Neuronal stem cell (in vitro differentiated cells): Measurements from ENCODE around the gene SRRM4.
A peak's percentile ranks its signal among the peaks of the same experiment; 100 is the strongest.

ENCODE experiments used
- DNase-seq: peaks from one replicate; pipeline ENCODE4 v3.0.0-alpha.2; 2013; ENCODE audit warnings: low spot score
- H2AFZ ChIP-seq: one replicate; pipeline ENCODE4 v1.6.1; 2013; ENCODE audit warnings: mild to moderate bottlenecking, low read length, inconsistent platforms
- H2AK5ac ChIP-seq: 2 replicates; pipeline ENCODE4 v1.6.1; 2013; ENCODE audit warnings: low read depth, mild to moderate bottlenecking, inconsistent platforms, low read length, moderate library complexity, mixed read lengths
- H2BK120ac ChIP-seq: 2 replicates; pipeline ENCODE4 v1.6.1; 2013; ENCODE audit warnings: low read depth, mild to moderate bottlenecking, inconsistent platforms, low read length, moderate library complexity, mixed read lengths
- H2BK12ac ChIP-seq: one replicate; pipeline ENCODE4 v1.6.1; 2013; ENCODE audit warnings: low read length, inconsistent platforms
- H2BK15ac ChIP-seq: 2 replicates; pipeline ENCODE4 v1.6.1; 2013; ENCODE audit warnings: mild to moderate bottlenecking, low read length, inconsistent platforms, mixed read lengths
- H2BK5ac ChIP-seq: one replicate; pipeline ENCODE4 v1.6.1; 2013; ENCODE audit warnings: inconsistent platforms, mild to moderate bottlenecking, low read length, moderate library complexity
- H3K14ac ChIP-seq: one replicate; pipeline ENCODE4 v1.6.1; 2013; ENCODE audit warnings: low read length, inconsistent platforms
- H3K18ac ChIP-seq: 2 replicates; pipeline ENCODE4 v1.6.1; 2013; ENCODE audit warnings: low read length, inconsistent platforms
- H3K23ac ChIP-seq: 2 replicates; pipeline ENCODE4 v1.6.1; 2013; ENCODE audit warnings: low read depth, mild to moderate bottlenecking, mixed read lengths, low read length, inconsistent platforms; ENCODE audit not compliant: poor library complexity
- H3K27ac ChIP-seq: replicated peaks from 3 replicates; pipeline ENCODE4 v1.5.1; 2013; ENCODE audit warnings: low read length, inconsistent platforms
- H3K27me3 ChIP-seq, 3 experiments: 2 replicates each; pipeline ENCODE4 v1.6.1; 2013; ENCODE audit warnings: low read length in 3 of 3, mild to moderate bottlenecking in 2 of 3, inconsistent platforms in 1 of 3, low read depth in 1 of 3, mixed read lengths in 1 of 3, moderate library complexity in 1 of 3; ENCODE audit not compliant: control insufficient read depth in 3 of 3, insufficient read depth in 3 of 3
- H3K36me3 ChIP-seq, 2 donors: replicated peaks in 1 of 2; 2 replicates each; pipeline ENCODE4 v1.6.1; 2013; ENCODE audit warnings: low read length in 2 of 2; ENCODE audit not compliant: control insufficient read depth in 2 of 2, insufficient read depth in 2 of 2
- H3K4ac ChIP-seq: 2 replicates; pipeline ENCODE4 v1.6.1; 2013; ENCODE audit warnings: inconsistent platforms, mild to moderate bottlenecking, low read length, moderate library complexity
- H3K4me1 ChIP-seq, 2 donors: 1 replicate in 1 of 2; 2 replicates in 1 of 2; pipeline ENCODE4 v1.6.1; 2013; ENCODE audit warnings: low read length in 2 of 2, low read depth in 1 of 2; ENCODE audit not compliant: control insufficient read depth in 2 of 2, insufficient read depth in 1 of 2
- H3K4me2 ChIP-seq: one replicate; pipeline ENCODE4 v1.6.1; 2013; ENCODE audit warnings: mild to moderate bottlenecking, low read length, inconsistent platforms; ENCODE audit not compliant: insufficient read depth, poor library complexity, severe bottlenecking
- H3K4me3 ChIP-seq, 2 donors: 2 replicates each; pipeline ENCODE4 v1.5.1; 2013; ENCODE audit warnings: low read length in 2 of 2, mild to moderate bottlenecking in 2 of 2, inconsistent platforms in 1 of 2, moderate library complexity in 1 of 2
- H3K79me1 ChIP-seq: one replicate; pipeline ENCODE4 v1.6.1; 2013; ENCODE audit warnings: low read depth, mild to moderate bottlenecking, inconsistent platforms, low read length, moderate library complexity
- H3K9ac ChIP-seq: one replicate; pipeline ENCODE4 v1.6.1; 2013; ENCODE audit warnings: mild to moderate bottlenecking, low read depth, low read length, inconsistent platforms; ENCODE audit not compliant: poor library complexity
- H3K9me3 ChIP-seq, 2 donors: replicated peaks in 1 of 2; 2 replicates each; pipeline versions ENCODE3 to v1.6.1; 2013; ENCODE audit warnings: low read length in 2 of 2, mild to moderate bottlenecking in 2 of 2, inconsistent platforms in 1 of 2, low read depth in 1 of 2, mixed read lengths in 1 of 2, moderate library complexity in 1 of 2; ENCODE audit not compliant: control insufficient read depth in 2 of 2, insufficient read depth in 1 of 2
- H4K8ac ChIP-seq: one replicate; pipeline ENCODE4 v1.6.1; 2013; ENCODE audit warnings: low read depth, mild to moderate bottlenecking, inconsistent platforms, low read length, moderate library complexity
- H4K91ac ChIP-seq: one replicate; pipeline ENCODE4 v1.6.1; 2013; ENCODE audit warnings: low read length, low read depth, mild to moderate bottlenecking, inconsistent platforms; ENCODE audit not compliant: poor library complexity
- WGBS, 2 donors: extraction: QIAGEN DNeasy Blood & Tissue Kit; methylation state at CpG; one replicate each; pipeline ENCODE4 v1.1.7; 2013; ENCODE audit warnings: missing lambda C conversion rate in 2 of 2, mixed read lengths in 1 of 2; ENCODE audit not compliant: insufficient read length in 2 of 2, insufficient replicate concordance in 1 of 2; ENCODE audit errors: extremely low coverage in 2 of 2; 5-methylcytosine and 5-hydroxymethylcytosine counted together

The SRRM4 gene

GRCh38 chr12:119175081-119175480, 193.7 kb downstream of the SRRM4 start:
- H2BK15ac ChIP-seq, result no peak overlapping the region
- no peak overlapping the region for H2AK5ac ChIP-seq
- no peak overlapping the region for H2BK12ac ChIP-seq
- H3K14ac ChIP-seq, result no peak overlapping the region
- H3K9ac ChIP-seq, result no peak overlapping the region
- H2BK120ac ChIP-seq, result no peak overlapping the region
- no peaks in the 10 kb centered on the region for H3K79me1 ChIP-seq
- no peak overlapping the region for H3K4me3 ChIP-seq
- no CpG with 5 or more reads among the region's 5 CpGs for WGBS, 2 donors
- H2BK5ac ChIP-seq, result no peak overlapping the region
- no peaks in the 10 kb centered on the region for H3K36me3 ChIP-seq
- H3K27ac ChIP-seq, result no peak overlapping the region
- peaks cover 0 to 7% (median 5%) of the 10 kb centered on the region in 3 experiments for H3K27me3 ChIP-seq
- H3K4me1 ChIP-seq, result peaks cover 0 to 29% of the 10 kb centered on the region in 2 donors
- H2AFZ ChIP-seq, result no peak overlapping the region
- no peak overlapping the region for H3K4ac ChIP-seq
- H4K91ac ChIP-seq, result no peak overlapping the region
- H3K23ac ChIP-seq, result no peak overlapping the region
- H3K9me3 ChIP-seq, result no peaks in the 10 kb centered on the region
- no peak overlapping the region for H3K4me2 ChIP-seq
- no peak for DNase-seq
- H3K18ac ChIP-seq, result peak overlapping the region; percentile 50
- no peak overlapping the region for H4K8ac ChIP-seq

GRCh38 chr12:119176267-119177055, 195.1 kb downstream of the SRRM4 start:
- Histone ChIP-seq H2BK12ac (no peak overlapping the region), H3K27me3 (peaks cover 0 to 7% (median 5%) of the 10 kb centered on the region in 3 experiments), H3K9ac (no peak overlapping the region), H3K4me2 (no peak overlapping the region), H2BK120ac (no peak overlapping the region), H2BK5ac (no peak overlapping the region), H3K9me3 (no peaks in the 10 kb centered on the region), H4K91ac (no peak overlapping the region), H3K27ac (no peak overlapping the region), H3K79me1 (no peaks in the 10 kb centered on the region), H3K18ac (peak overlapping the region; percentile 49), H4K8ac (no peak overlapping the region), H3K23ac (peak overlapping the region; percentile 28), H3K4ac (no peak overlapping the region), H3K14ac (no peak overlapping the region), H3K4me3 (no peak overlapping the region), H3K4me1 (peaks cover 0 to 29% of the 10 kb centered on the region in 2 donors), H2AK5ac (no peak overlapping the region), H2AFZ (no peak overlapping the region), H2BK15ac (no peak overlapping the region), H3K36me3 (no peaks in the 10 kb centered on the region)
- no CpG with 5 or more reads among the region's 21 CpGs for WGBS, 2 donors
- no peak for DNase-seq

DNA sequence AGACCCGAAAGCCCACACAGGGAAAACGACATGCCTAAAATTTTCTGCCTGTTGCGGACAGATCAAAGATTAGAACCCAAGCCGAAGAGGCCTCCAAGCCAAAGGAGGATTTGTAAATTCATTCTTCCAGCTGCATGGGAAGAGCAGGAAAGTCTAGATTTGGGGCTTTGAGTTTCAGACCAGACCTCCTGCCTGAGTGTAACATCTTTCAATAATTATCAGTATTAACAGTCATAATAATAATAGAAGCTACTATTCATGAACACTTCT, 195.7 kb downstream of the SRRM4 start:
- H2AK5ac ChIP-seq, result no peak overlapping the region
- peaks cover 0 to 29% of the 10 kb centered on the region in 2 donors for H3K4me1 ChIP-seq
- H3K9me3 ChIP-seq, result no peaks in the 10 kb centered on the region

GRCh38 chr12:119177724-119178380, 196.5 kb downstream of the SRRM4 start:
- H3K4me1 ChIP-seq, result peaks cover 0 to 29% of the 10 kb centered on the region in 2 donors
- H2BK15ac ChIP-seq, result no peak overlapping the region
- H3K14ac ChIP-seq, result no peak overlapping the region
- H3K9me3 ChIP-seq, result no peaks in the 10 kb centered on the region
- WGBS, 2 donors, result no CpG with 5 or more reads among the region's 15 CpGs
- no peak overlapping the region for H2BK5ac ChIP-seq
- DNase-seq, result no peak
- no peak overlapping the region for H2AK5ac ChIP-seq
- no peak overlapping the region for H3K9ac ChIP-seq
- no peak overlapping the region for H3K4me3 ChIP-seq
- H3K4ac ChIP-seq, result no peak overlapping the region
- no peak overlapping the region for H3K4me2 ChIP-seq
- H3K27me3 ChIP-seq, result peaks cover 0 to 7% (median 5%) of the 10 kb centered on the region in 3 experiments
- H2BK12ac ChIP-seq, result no peak overlapping the region
- no peak overlapping the region for H3K23ac ChIP-seq
- no peak overlapping the region for H4K8ac ChIP-seq
- H3K27ac ChIP-seq, result no peak overlapping the region
- no peak overlapping the region for H2AFZ ChIP-seq
- H3K79me1 ChIP-seq, result no peaks in the 10 kb centered on the region
- H4K91ac ChIP-seq, result no peak overlapping the region
- H2BK120ac ChIP-seq, result no peak overlapping the region
- H3K18ac ChIP-seq, result no peak overlapping the region
- no peaks in the 10 kb centered on the region for H3K36me3 ChIP-seq

More for the DNA sequence above, 195.7 kb downstream of the SRRM4 start:
- H2BK5ac ChIP-seq, result no peak overlapping the region
- no peak overlapping the region for H4K8ac ChIP-seq
- no peak overlapping the region for H3K4ac ChIP-seq
- H2AFZ ChIP-seq, result no peak overlapping the region
- no peak overlapping the region for H3K14ac ChIP-seq
- H3K27ac ChIP-seq, result no peak overlapping the region
- no peak overlapping the region for H2BK12ac ChIP-seq
- WGBS, 2 donors, result no CpG with 5 or more reads among the region's 4 CpGs
- no peak overlapping the region for H3K9ac ChIP-seq
- peaks cover 0 to 7% (median 5%) of the 10 kb centered on the region in 3 experiments for H3K27me3 ChIP-seq
- no peaks in the 10 kb centered on the region for H3K36me3 ChIP-seq
- no peak overlapping the region for H3K4me3 ChIP-seq
- no peak for DNase-seq
- H3K18ac ChIP-seq, result no peak overlapping the region
- H2BK120ac ChIP-seq, result no peak overlapping the region
- no peaks in the 10 kb centered on the region for H3K79me1 ChIP-seq
- no peak overlapping the region for H3K23ac ChIP-seq
- no peak overlapping the region for H2BK15ac ChIP-seq
- H3K4me2 ChIP-seq, result no peak overlapping the region
- no peak overlapping the region for H4K91ac ChIP-seq
